ENCODE results near the gene PCNX1. TPM values are rescaled to one million over a fixed set of nuclear protein-coding genes. Genes with fewer than 3 reads are reported as not detected.
"Not testable (repeated sequence)": the region's sequence is repeated elsewhere in the genome, so short reads cannot be mapped to it uniquely, and the experiment has no call there.

Gene PCNX1
- 10 to 100 TPM in 1 of 3 donors, 1 to 10 TPM in 2; 3.6 to 14.7 (median 8.2) TPM for polyA plus RNA-seq

- 0 to 1% (median 0%) methylated on average over 50 to 101 of the region's 101 CpGs for WGBS, 3 donors
- peak within 1 kb of the TSS; percentile 86 for H3K27ac ChIP-seq (ENCODE audit: low read depth, low read length)
These were observed at the start of gene PCNX1 for GRCh38 chr14:70907176-70907995. Gene PCNX1 (plus strand): TSS chr14:70907459. CDS start chr14:70907851, 392 bp downstream.

GRCh38 chr14:70857496-70857890, 49.8 kb upstream of the PCNX1 start:
- H3K27ac ChIP-seq (ENCODE audit: low read depth, low read length), result no peak overlapping the region
- 87 to 95% (median 92%) methylated on average over 2 of the region's 2 CpGs for WGBS, 3 donors

GRCh38 chr14:70858641-70859040, 48.6 kb upstream of the PCNX1 start:
- H3K27ac ChIP-seq (ENCODE audit: low read depth, low read length), result no peak overlapping the region
- WGBS, 3 donors, result 83 to 87% (median 86%) methylated on average over 5 of the region's 5 CpGs

DNA sequence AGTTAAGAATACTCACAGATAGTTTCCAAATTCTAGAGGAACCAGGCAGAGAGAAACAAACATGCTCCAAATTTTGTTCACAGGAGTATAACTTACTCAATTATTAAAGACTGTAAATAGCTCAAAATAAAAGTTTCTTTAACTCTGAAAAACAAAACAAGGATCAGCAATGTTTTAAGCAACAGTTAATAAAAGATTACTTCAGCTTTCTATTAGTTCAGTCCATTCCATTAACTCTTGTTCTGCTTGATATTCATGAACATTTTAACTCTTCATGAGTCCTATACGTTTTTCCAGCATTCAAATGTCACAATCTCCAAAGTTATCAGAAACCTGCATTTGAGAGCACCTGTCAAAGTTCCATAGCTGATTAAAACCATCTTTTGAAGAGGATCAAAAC, 40.3 kb upstream of the PCNX1 start:
- not testable (repeated sequence) for H3K27ac ChIP-seq (ENCODE audit: low read depth, low read length)
- 59 to 86% (median 79%) methylated on average over 1 of the region's 1 CpG for WGBS, 3 donors

DNA sequence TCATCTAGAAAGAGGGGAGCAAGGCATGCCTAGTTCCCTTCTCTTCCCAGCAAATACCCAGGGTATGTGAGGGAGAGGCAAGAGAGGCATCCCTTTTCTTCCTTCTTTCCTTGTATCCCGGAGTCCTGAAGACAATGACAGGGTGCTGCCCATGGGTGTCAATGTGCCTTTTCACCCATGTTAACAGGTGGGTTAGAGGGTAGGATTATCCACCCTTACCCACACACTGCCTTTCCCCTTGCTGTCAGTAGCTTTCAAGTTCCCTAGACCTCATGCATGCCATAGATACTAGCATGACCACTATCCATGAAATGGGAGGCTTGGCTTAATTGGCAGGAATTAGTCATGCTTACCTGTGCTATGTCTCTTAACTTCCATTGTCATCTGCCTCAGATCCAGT, 36.3 kb upstream of the PCNX1 start:
- 92 to 100% (median 97%) methylated on average over 1 of the region's 1 CpG for WGBS, 3 donors
- no peak overlapping the region for H3K27ac ChIP-seq (ENCODE audit: low read depth, low read length)

DNA sequence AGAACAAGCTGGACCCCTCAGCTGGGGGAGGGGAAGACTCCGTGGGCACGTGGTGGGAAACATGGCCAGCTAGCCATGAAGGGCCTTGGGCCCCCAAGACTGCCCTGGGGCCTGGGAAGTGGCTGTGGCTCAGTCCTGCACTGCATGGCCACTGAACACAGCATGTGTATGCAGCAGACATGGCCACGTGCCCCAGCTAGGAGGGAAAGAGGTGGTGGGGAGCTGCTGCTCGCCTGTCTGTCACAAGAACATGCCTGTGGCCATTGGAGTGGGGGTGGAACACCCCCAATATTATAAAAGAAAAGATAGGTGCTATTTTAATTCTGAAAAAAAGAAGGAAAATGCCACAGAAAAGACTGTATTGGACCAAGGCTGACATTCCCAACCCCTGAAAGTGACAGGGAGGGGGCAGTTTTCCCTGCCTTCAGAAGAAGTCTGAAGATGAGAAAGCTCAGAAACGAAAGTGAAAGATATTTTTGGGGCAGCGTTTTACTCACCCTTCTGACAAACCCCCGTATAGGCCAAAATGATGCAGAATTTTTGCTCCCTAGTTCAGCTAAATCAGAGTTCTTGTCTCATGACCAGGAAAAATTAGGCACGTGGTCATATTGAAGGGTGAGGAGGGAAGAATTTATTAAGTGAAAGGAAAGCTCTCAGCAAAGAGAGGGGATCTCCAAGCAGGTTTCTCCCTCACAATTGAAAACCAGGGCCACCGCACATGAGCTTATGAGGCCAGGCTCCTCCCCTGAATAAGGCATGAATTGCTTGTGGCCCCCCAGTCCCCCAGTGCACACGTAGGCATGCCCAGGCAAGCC, 35.2 kb upstream of the PCNX1 start:
- H3K27ac ChIP-seq (ENCODE audit: low read depth, low read length), result no peak overlapping the region
- WGBS, 3 donors, result 74 to 81% (median 80%) methylated on average over 10 of the region's 10 CpGs

DNA sequence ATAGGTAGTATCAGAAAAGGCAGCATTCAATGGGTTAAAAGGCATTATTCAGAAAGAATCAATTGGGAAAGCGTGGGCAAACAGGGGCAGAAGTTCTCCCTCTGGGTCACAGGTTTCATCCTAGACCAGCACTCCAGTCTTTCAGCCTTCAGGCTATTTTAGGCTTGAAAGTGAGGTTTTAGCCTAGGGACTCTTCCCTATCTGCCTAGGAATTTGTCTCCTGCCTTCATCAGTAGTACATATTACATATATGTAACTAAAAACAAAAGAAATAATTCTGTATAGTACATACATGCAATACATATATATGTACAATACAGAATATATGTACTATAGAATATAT, 34.6 kb upstream of the PCNX1 start:
- H3K27ac ChIP-seq (ENCODE audit: low read depth, low read length), result no peak overlapping the region
- 79 to 93% (median 86%) methylated on average over 1 of the region's 1 CpG for WGBS, 3 donors

DNA sequence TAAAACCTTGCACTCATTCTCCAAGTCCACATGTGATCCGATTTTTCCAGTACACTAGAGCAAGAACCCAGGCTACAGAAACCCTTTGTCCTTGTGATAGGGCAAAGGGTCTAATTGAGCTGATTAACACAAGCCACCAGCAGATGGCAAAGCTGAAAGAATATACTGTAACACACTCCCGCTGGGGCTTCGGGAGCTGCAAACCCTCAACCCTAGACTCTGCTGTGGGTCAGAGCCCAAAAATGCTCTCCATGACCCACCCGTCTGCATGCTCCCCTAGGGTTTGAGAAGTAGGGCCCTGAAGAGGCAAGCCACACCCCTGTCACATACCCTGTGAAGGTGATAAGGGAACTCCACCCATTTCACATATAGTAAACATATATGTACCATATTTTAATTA, 33.6 kb upstream of the PCNX1 start:
- 56 to 82% (median 66%) methylated on average over 4 of the region's 4 CpGs for WGBS, 3 donors
- no peak overlapping the region for H3K27ac ChIP-seq (ENCODE audit: low read depth, low read length)

- 76 to 83% (median 82%) methylated on average over 6 of the region's 6 CpGs for WGBS, 3 donors
- not testable (repeated sequence) for H3K27ac ChIP-seq (ENCODE audit: low read depth, low read length)
These were observed 31.3 kb upstream of the PCNX1 start for GRCh38 chr14:70875811-70876460.

DNA sequence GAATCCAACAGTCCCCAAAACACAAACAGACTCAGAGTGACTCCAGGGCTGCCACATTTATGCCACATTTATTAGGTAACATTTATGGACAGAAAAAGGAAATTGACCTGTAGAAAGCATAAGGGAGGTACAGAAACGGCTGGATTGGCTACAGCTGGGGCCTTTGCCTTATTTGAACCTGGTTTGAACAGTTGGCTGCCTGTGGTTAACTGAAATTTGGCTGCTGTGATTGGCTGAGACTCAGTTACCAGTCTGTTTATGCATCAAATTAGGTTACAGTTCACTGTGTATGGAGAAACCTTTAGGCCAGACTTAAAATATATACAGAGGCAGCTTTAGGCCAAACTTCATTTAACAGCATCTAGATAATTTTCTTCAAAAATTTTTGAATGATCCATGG, 27.8 kb upstream of the PCNX1 start:
- H3K27ac ChIP-seq (ENCODE audit: low read depth, low read length), result no peak overlapping the region
- WGBS, 3 donors, result 22 to 40% (median 29%) methylated on average over 1 of the region's 1 CpG

DNA sequence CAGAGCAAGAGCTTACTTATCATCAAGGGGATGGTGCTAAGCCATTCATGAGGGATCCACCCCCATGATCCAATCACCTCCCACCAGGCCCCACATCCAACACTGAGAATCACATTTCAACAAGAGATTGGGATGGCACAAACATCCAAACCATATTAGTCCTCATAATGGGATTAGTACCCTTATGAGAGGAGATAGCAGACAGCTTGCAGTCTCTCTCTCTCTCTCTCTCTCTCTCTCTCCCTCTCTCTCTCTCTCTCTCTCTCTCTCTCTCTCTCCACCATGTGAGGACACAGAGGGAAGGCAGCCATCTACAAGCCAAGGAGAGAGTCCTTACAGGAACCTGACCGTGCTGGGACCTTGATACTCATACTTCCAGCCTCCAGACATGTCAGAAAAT, 26.4 kb upstream of the PCNX1 start:
- H3K27ac ChIP-seq (ENCODE audit: low read depth, low read length), result not testable (repeated sequence)
- WGBS, 3 donors, result 93 to 95% (median 94%) methylated on average over 1 of the region's 1 CpG

- WGBS, 3 donors, result 60 to 72% (median 71%) methylated on average over 7 of the region's 7 CpGs
- no peak overlapping the region for H3K27ac ChIP-seq (ENCODE audit: low read depth, low read length)
These were observed 25.6 kb upstream of the PCNX1 start for GRCh38 chr14:70881549-70882177.

GRCh38 chr14:70882776-70883492, 24.3 kb upstream of the PCNX1 start:
- WGBS, 3 donors, result 30 to 60% (median 43%) methylated on average over 6 of the region's 6 CpGs
- no peak overlapping the region for H3K27ac ChIP-seq (ENCODE audit: low read depth, low read length)

DNA sequence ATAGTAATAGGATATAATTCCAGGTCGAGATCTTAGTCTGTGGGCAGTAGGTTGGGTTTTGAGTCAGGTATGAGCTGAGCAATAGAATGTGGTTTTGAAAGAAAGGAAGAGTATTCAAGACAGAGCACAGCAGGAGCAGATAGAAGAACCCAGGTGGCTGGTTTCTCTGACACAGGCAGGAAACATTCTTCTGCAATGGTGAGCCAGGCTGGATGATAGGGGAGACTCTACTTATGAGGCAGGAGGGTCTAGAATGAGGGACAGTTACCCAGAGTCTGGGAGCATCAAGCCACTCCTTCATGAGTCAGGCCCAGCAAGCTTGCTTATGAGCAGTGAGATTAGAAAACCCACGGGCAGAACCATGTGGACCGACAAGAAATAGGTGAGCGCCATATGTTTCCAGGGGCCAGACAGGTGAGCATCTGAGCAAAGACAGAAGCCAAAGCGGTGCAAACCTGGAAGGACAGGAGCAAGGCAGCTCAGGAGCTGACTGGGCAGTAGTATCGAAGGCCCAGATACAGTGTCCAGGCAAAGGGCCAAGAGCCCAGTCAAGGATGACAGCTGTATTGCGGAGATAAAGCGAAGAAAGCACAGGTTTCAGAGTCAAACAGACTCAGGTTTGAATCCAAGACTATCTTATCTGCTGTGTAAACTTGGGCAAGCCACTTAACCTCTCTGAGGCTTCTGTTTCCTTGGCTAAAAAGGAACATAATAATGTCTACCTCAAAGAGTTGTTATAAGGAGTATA, 22.5 kb upstream of the PCNX1 start:
- 57 to 85% (median 84%) methylated on average over 8 of the region's 8 CpGs for WGBS, 3 donors
- H3K27ac ChIP-seq (ENCODE audit: low read depth, low read length), result no peak overlapping the region

- 63 to 76% (median 74%) methylated on average over 5 of the region's 5 CpGs for WGBS, 3 donors
- H3K27ac ChIP-seq (ENCODE audit: low read depth, low read length), result no peak overlapping the region
These were observed 21.8 kb upstream of the PCNX1 start for GRCh38 chr14:70885343-70886022.

DNA sequence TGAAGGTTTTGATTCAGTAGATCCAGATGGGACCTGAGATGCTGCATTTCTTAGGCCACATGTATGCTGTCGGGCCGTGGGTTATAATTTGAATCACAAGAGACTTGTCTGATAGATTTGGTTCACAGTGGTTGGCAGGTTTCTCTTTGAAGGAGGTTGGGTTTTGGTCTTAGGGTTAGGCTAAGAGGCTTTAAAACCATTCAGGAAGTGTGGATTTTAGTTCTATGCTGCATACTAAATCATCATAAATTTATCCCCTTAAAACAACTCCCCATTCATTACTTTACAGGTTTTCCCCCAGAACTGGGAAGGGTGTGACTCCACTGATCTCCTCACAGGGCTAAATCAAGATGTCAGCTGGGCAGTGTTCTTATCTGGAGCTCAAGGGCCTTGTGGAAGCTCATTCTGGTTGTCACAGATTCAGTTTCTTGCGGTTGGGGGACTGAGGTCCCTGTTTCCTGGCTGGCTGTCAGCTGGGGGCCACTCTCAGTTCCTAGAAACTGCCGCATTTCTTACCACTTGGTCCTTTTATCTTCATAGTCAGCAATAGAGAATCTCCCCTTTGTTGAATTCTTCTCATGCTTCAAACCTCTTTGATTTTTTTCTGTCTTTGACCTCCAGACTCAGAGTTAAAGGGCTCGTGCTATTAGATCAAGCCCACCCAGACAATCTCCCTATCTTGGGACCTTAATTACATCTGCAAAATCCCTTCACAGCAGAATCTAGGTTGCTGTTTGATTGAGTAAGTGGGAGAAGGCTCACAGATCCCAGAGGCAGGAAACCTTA, 20.6 kb upstream of the PCNX1 start:
- WGBS, 3 donors, result 46 to 69% (median 49%) methylated on average over 5 of the region's 5 CpGs
- H3K27ac ChIP-seq (ENCODE audit: low read depth, low read length), result no peak overlapping the region

Measured in adipose tissue (tissue), 3 donors.